Measurements from ENCODE around the gene GATAD2A. TPM values are rescaled to one million over a fixed set of nuclear protein-coding genes. Genes with fewer than 3 reads are reported as not detected.
A peak's percentile ranks its signal among the peaks of the same experiment; 100 is the strongest.

Gene GATAD2A
- total and polyA plus RNA-seq, 7 donors, result 18.5 to 138 (median 30.2) TPM

DNA sequence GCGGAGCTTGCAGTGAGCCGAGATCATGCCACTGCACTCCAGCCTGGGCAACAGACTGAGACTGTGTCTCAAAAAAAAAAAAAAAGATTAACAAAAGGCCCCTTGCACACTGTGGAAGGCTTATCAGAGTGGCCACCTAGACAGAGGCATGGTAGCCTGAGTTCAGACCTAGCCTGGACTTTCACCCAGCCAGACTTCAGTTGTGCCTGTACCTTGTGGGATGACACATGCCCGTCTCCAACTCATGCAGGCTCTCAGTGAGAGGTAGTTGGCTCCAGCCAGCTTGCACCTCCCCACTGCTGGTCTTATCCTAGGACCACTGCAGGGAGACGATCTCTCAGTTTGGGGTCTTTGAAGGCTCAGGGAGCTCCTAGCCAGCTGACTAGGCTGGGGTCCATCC is 52.2 kb downstream of the GATAD2A start:
- Histone ChIP-seq H3K27ac (no peak overlapping the region), H3K9me3 (no peaks in the 10 kb centered on the region), H3K27me3 (no peaks in the 10 kb centered on the region), H3K4me3 (no peak overlapping the region), H3K4me1 (peaks cover 0 to 51% (median 43%) of the 10 kb centered on the region in 4 donors), H3K36me3 (no peaks in the 10 kb centered on the region)
- DNase-seq, result no peak
- 84 to 87% methylated on average over 4 of the region's 4 CpGs for WGBS, 2 donors
- intact Hi-C loops (cut with DNase I), result no loop called here
- TF ChIP-seq POLR2AphosphoS5 (IDR thresholded peaks at IDR 0.05), result no peak
- TF ChIP-seq POLR2A (IDR thresholded peaks at IDR 0.05), result no peak
- no peak for TF ChIP-seq EP300 (IDR thresholded peaks at IDR 0.05)
- TF ChIP-seq, protein P1, sequence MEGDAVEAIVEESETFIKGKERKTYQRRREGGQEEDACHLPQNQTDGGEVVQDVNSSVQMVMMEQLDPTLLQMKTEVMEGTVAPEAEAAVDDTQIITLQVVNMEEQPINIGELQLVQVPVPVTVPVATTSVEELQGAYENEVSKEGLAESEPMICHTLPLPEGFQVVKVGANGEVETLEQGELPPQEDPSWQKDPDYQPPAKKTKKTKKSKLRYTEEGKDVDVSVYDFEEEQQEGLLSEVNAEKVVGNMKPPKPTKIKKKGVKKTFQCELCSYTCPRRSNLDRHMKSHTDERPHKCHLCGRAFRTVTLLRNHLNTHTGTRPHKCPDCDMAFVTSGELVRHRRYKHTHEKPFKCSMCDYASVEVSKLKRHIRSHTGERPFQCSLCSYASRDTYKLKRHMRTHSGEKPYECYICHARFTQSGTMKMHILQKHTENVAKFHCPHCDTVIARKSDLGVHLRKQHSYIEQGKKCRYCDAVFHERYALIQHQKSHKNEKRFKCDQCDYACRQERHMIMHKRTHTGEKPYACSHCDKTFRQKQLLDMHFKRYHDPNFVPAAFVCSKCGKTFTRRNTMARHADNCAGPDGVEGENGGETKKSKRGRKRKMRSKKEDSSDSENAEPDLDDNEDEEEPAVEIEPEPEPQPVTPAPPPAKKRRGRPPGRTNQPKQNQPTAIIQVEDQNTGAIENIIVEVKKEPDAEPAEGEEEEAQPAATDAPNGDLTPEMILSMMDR (IDR thresholded peaks at IDR 0.05), result no peak

DNA sequence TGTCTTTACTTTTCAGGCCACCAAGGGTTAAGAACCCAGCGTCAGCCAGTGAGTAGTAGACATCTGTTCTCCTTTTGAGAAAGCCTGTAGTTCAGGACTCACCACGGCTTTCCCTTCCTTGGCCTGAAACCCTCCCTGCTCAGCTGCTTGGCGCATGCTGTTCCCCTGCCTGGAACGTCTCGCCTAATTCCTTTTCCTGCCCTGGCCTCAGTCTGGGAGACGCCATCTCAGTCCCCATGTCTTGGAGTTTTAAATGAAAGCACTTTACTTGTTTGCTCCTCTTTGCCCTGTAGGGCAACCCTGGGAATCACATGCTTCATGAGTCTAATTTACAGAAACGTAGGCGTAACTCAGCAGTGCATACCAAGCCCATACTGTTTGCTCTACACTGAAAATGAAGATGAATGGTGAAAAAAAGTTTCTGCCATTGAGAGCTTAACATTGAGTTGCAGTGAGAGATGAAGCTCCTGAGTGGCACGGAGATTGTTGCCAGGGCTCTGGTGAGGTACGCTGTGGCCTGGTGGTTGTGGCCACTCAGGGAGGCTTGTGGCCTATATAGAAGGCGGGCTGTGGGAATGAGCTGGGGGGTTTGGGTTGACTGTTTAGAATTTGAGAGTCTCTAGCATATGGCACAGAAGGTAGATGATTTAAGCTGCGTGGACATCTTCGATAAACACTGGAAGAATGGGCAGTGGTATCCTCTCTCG is 52.8 kb downstream of the GATAD2A start:
- Histone ChIP-seq H3K27me3 (no peaks in the 10 kb centered on the region), H3K36me3 (no peaks in the 10 kb centered on the region), H3K9me3 (no peaks in the 10 kb centered on the region), H3K4me1 (peaks cover 0 to 54% (median 49%) of the 10 kb centered on the region in 4 donors), H3K4me3 (no peak overlapping the region), H3K27ac (peak overlapping the region in 1 of 4 donors; percentile 73)
- WGBS, 2 donors, result 69 to 80% methylated on average over 14 of the region's 14 CpGs
- no peak for TF ChIP-seq POLR2AphosphoS5 (IDR thresholded peaks at IDR 0.05)
- TF ChIP-seq, protein P1 (IDR thresholded peaks at IDR 0.05), result no peak
- no peak for TF ChIP-seq EP300 (IDR thresholded peaks at IDR 0.05)
- intact Hi-C loops (cut with DNase I), result no loop called here
- no peak for DNase-seq

GRCh38 chr19:19459073-19459472 is 53.6 kb downstream of the GATAD2A start:
- Histone ChIP-seq H3K27me3 (no peaks in the 10 kb centered on the region), H3K36me3 (no peaks in the 10 kb centered on the region), H3K9me3 (no peaks in the 10 kb centered on the region), H3K4me1 (peaks cover 0 to 62% (median 57%) of the 10 kb centered on the region in 4 donors), H3K27ac (peak overlapping the region in 3 of 4 donors; percentile 62 to 82 (median 73)), H3K4me3 (no peak overlapping the region)
- DNase-seq, result no peak
- intact Hi-C loops (cut with DNase I), result no loop called here
- no peak for TF ChIP-seq POLR2A (IDR thresholded peaks at IDR 0.05)
- no peak for TF ChIP-seq EP300 (IDR thresholded peaks at IDR 0.05)
- TF ChIP-seq, protein P1 (IDR thresholded peaks at IDR 0.05), result no peak
- TF ChIP-seq POLR2AphosphoS5 (IDR thresholded peaks at IDR 0.05), result no peak

GRCh38 chr19:19459707-19460251 is 54.3 kb downstream of the GATAD2A start:
- H3K27ac ChIP-seq, result peak overlapping the region; percentile 62 to 82 (median 74)
- TF ChIP-seq, protein P1 (IDR thresholded peaks at IDR 0.05), result no peak
- no peak for TF ChIP-seq POLR2A (IDR thresholded peaks at IDR 0.05)
- TF ChIP-seq POLR2AphosphoS5 (IDR thresholded peaks at IDR 0.05), result no peak
- no peak for TF ChIP-seq EP300 (IDR thresholded peaks at IDR 0.05)

More at GRCh38 chr19:19459707-19460251, 54.3 kb downstream of the GATAD2A start:
- peaks cover 0 to 69% (median 65%) of the 10 kb centered on the region in 4 donors for H3K4me1 ChIP-seq
- WGBS, 2 donors, result 30 to 64% methylated on average over 8 of the region's 8 CpGs
- no peak for DNase-seq
- no peaks in the 10 kb centered on the region for H3K9me3 ChIP-seq
- no peaks in the 10 kb centered on the region for H3K27me3 ChIP-seq
- no peaks in the 10 kb centered on the region for H3K36me3 ChIP-seq
- intact Hi-C loops (cut with DNase I), result loop anchor here (5.0 kb wide), 1 partner anchor 52 kb away; the partner anchor contains the start of gene GATAD2A
- no peak overlapping the region for H3K4me3 ChIP-seq

Data from sigmoid colon (tissue), 7 donors.